C4-2B (cell line): Measurements from ENCODE around the gene MGMT.

Source experiments
- H3K27ac ChIP-seq: fragments of 450-650 bp; 2 replicates; pipeline ENCODE4 v1.5.1; 2017
- CTCF ChIP-seq: fragments of 450-650 bp; conservative IDR thresholded peaks from 2 replicates; pipeline ENCODE4 v1.5.1; 2017; ENCODE audit warnings: mild to moderate bottlenecking
- ZFX ChIP-seq: fragments of 450-650 bp; IDR thresholded peaks from 2 replicates; pipeline ENCODE4 v1.6.1; 2017

The MGMT gene

GRCh38 chr10:129660569-129660968 lies 193.5 kb downstream of the MGMT start:
- H3K27ac ChIP-seq, result no peak overlapping the region
- TF ChIP-seq CTCF, result no peak
- TF ChIP-seq ZFX, result no peak

- TF ChIP-seq ZFX (no peak), CTCF (no peak)
- no peak overlapping the region for H3K27ac ChIP-seq
These were observed 195.4 kb downstream of the MGMT start for GRCh38 chr10:129662426-129662825.

- TF ChIP-seq CTCF (no peak), ZFX (no peak)
These were observed 203.1 kb downstream of the MGMT start for GRCh38 chr10:129670124-129670523.

GRCh38 chr10:129673292-129673691 lies 206.3 kb downstream of the MGMT start:
- no peak overlapping the region for H3K27ac ChIP-seq
- TF ChIP-seq CTCF (no peak), ZFX (no peak)

More at GRCh38 chr10:129670124-129670523, 203.1 kb downstream of the MGMT start:
- H3K27ac ChIP-seq, result no peak overlapping the region

GRCh38 chr10:129675027-129675769 lies 208.2 kb downstream of the MGMT start:
- no peak overlapping the region for H3K27ac ChIP-seq

GRCh38 chr10:129676014-129676413 lies 209.0 kb downstream of the MGMT start:
- no peak overlapping the region for H3K27ac ChIP-seq
- TF ChIP-seq ZFX, result no peak
- TF ChIP-seq CTCF, result no peak

More at GRCh38 chr10:129675027-129675769, 208.2 kb downstream of the MGMT start:
- TF ChIP-seq ZFX (no peak), CTCF (no peak)

- TF ChIP-seq ZFX, result no peak
- no peak for TF ChIP-seq CTCF
- H3K27ac ChIP-seq, result no peak overlapping the region
These were observed 210.4 kb downstream of the MGMT start for GRCh38 chr10:129677377-129677927.
